ENCODE measurements around the gene PTGES3.
"Not testable (repeated sequence)": the region's sequence is repeated elsewhere in the genome, so short reads cannot be mapped to it uniquely, and the experiment has no call there.

Gene PTGES3

DNA sequence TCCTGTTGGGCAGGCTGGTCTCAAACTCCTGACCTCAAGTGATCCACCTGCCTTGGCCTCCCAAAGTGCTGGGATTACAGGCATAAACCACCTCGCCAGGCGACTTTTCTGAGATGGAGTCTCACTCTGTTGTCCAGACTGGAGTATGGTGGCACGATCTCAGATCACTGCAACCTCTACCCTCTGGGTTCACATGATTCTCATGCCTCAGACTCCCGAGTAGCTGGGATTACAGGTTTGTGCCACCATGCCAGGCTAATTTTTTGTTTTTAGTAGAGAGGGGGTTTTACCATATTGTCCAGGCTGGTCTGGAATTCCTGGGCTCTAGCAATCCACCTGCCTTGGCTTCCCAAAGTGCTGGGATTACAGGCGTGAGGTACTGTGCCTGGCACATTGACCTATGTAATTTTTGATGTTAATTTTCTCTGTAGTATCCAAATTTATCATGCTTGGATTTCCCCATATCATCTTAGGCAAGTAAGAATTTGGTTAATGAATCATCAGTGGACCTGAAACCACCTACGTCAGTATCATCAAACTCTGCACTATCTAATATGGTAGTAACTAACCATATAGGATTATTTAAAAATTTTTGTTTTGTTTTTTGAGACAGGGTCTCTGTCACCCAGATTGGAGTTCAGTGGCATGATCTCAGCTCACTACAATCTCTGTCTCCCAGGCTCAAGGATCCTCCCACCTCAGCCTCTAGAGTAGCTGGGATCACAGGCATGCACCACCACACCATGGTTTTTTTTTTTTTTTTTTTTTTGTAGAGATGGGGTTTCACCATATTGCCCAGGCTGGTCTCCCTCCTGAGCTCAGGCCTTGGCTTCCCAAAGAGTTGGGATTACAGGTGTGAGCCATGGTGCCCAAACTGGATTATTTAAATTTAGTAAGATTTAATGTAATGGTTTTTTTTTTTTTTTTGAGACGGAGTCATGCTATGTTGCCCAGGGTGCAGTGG lies 30.4 kb downstream of the PTGES3 start:
- H3K4me3 ChIP-seq (ENCODE audit: low read length) = no peak overlapping the region
- TF ChIP-seq, protein P1, sequence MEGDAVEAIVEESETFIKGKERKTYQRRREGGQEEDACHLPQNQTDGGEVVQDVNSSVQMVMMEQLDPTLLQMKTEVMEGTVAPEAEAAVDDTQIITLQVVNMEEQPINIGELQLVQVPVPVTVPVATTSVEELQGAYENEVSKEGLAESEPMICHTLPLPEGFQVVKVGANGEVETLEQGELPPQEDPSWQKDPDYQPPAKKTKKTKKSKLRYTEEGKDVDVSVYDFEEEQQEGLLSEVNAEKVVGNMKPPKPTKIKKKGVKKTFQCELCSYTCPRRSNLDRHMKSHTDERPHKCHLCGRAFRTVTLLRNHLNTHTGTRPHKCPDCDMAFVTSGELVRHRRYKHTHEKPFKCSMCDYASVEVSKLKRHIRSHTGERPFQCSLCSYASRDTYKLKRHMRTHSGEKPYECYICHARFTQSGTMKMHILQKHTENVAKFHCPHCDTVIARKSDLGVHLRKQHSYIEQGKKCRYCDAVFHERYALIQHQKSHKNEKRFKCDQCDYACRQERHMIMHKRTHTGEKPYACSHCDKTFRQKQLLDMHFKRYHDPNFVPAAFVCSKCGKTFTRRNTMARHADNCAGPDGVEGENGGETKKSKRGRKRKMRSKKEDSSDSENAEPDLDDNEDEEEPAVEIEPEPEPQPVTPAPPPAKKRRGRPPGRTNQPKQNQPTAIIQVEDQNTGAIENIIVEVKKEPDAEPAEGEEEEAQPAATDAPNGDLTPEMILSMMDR (conservative IDR thresholded peaks at IDR 0.05; ENCODE audit: low read depth, low read length) = no peak
- no peak for DNase-seq (ENCODE audit: low read depth)

DNA sequence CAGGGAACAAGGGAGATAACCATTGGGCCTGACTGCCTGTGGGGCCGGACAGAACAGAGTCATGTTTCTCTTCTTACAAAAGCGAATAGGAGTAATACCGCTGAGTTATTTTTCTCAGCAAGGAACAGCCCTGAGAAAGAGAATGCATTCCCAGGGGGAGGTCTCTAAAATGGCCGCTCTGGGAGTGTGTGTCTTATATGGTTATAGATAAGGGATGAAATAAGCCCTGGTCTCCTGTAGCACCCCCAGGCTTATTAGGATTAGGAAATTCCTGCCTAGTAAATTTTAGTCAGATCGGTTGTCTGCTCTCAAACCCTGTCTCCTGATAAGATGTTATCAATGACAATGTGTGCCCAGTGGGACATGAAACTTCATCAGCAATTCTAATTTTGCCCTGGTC lies 34.3 kb downstream of the PTGES3 start:
- DNase-seq (ENCODE audit: low read depth); H3K4me3 ChIP-seq (ENCODE audit: low read length): not testable (repeated sequence)

DNA sequence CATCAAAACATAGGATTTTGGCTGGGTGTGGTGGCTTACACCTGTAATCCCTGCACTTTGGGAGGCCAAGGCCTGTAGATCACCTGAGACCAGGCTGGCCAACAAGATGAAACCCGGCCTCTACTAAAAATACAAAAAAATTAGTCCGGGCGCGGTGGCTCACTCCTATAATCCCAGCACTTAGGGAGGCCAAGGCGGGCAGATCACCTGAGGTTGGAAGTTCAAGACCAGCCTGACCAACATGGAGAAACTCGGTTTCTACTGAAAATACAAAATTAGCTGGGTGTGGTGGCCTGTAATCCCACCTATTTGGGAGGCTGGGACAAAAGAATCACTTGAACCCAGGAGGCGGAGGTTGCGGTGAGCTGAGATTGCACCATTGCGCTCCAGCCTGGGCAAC lies 40.1 kb downstream of the PTGES3 start:
- H3K4me3 ChIP-seq (ENCODE audit: low read length); DNase-seq (ENCODE audit: low read depth): not testable (repeated sequence)

DNA sequence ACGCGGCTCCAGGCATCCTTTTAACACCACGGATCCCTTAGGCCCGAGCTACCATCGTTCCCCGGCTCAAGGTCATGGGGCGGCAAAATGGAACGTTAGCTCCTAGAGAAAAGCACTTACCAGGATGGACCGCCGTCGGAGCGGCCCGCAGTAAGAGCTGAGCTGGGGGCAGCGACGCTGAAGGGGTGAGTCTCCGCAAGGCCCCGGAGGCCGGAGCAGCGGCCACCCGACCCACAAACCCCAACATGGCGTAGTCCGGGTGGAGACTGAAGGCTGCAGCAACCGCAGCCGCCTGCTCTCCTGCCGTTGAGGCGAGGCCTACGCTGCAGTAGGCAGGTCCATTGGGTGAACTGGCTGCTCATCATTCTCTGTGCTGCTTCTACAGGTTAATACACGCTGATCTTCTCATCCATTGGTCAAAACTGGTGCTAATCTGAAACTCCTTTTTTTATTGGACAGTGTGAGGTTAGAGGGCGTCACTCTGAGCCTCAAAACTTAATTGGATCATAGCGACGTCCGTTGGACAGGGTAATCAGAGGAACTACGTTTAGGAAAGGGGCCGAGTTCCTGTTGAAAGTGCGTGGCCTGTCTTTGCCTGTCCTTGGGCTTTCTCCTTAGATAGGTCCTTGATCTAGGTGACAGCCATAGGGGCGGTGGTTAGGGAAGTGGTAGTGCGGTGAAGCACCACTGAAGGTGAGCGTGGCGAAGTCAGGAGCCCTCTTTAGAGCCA lies 42.2 kb downstream of the PTGES3 start, which contains the start of gene ATP5F1B:
ATP5F1B (minus strand) TSS at position 268 of the 730 bp plus-strand sequence; CDS start at position 247, 21 bp downstream.
- H3K4me3 ChIP-seq (ENCODE audit: low read length) = peak within 1 kb of the TSS; percentile 100
- DNase-seq (ENCODE audit: low read depth) = peak; percentile 100
- TF ChIP-seq, protein P1 (conservative IDR thresholded peaks at IDR 0.05; ENCODE audit: low read depth, low read length) = no peak

DNA sequence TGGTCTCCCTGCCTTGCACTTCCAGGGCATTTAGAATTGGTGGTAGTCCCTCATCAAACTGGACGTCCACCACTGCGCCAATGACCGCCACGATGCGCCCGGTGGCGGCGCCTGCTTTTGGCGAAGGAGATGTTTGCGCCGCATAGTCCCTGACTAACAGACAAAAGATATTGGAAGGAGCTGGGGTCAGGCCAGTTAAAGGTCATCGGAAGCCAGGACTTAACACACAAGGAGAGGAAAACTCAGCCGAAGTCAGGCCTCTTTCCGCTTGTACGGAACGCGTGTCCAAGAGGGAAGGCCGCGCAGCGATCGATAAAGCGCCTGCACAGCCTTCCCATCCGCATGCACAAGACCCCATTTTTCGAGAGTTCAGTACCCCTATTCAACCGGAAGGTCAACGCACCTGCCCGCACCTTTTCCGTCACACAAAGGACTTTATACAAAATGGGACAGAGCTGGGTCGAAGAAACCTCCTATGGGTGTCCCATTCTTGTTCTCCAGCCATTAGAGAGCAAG lies 42.8 kb downstream of the PTGES3 start:
- DNase-seq (ENCODE audit: low read depth) = no peak
- H3K4me3 ChIP-seq (ENCODE audit: low read length) = peak overlapping the region; percentile 100
- TF ChIP-seq, protein P1 (conservative IDR thresholded peaks at IDR 0.05; ENCODE audit: low read depth, low read length) = no peak

DNA sequence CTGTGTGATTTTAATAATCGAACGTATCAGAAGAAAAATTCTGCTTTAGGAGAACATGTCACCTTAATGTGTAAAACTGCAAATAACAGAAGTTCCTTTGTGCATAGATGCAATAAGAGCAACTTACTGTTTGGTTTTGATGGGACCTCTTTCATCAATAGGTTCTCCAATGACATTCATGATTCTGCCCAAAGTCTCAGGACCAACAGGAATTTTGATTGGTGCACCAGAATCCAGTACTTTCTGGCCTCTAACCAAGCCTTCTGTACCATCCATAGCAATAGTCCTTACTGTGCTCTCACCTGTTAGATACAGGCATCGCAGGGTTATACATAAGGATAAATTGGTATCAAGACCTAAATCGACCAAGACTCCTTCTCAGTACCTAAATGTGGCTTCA lies 43.4 kb downstream of the PTGES3 start:
- H3K4me3 ChIP-seq (ENCODE audit: low read length) = peak overlapping the region; percentile 100
- no peak for DNase-seq (ENCODE audit: low read depth)
- TF ChIP-seq, protein P1 (conservative IDR thresholded peaks at IDR 0.05; ENCODE audit: low read depth, low read length) = no peak

DNA sequence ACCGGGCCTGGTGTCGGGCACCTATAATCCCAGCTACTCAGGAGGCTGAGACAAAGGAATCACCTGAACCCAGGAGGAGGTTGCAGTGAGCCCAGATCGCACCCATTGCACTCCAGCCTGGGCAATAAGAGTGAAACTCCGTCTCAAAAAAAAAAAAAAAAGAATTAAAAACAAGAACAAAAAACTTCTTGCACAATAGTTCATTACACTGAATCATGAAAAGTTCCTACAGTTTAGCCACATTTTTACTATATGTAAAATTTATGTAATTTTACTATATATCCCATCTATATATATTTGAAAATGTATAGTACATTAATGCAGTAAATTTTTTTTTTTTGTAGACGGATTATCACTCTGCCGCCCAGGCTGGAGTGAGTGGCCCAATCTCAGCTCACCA lies 46.9 kb downstream of the PTGES3 start:
- no peak overlapping the region for H3K4me3 ChIP-seq (ENCODE audit: low read length)
- TF ChIP-seq, protein P1 (conservative IDR thresholded peaks at IDR 0.05; ENCODE audit: low read depth, low read length) = no peak
- DNase-seq (ENCODE audit: low read depth) = no peak

Measured in retinal pigment epithelial cell (primary cell).